NCI-H526 treated with DMSO at 0.1 percent for 48 hours (cell line): Measurements from ENCODE around the gene ARFGAP3.
"Not testable (repeated sequence)": the region's sequence is repeated elsewhere in the genome, so short reads cannot be mapped to it uniquely, and the experiment has no call there.

Experiments
- DNase-seq: peaks from one replicate; lab custom pipeline; 2025; lab: John Stamatoyannopoulos, UW

ARFGAP3 gene

DNA sequence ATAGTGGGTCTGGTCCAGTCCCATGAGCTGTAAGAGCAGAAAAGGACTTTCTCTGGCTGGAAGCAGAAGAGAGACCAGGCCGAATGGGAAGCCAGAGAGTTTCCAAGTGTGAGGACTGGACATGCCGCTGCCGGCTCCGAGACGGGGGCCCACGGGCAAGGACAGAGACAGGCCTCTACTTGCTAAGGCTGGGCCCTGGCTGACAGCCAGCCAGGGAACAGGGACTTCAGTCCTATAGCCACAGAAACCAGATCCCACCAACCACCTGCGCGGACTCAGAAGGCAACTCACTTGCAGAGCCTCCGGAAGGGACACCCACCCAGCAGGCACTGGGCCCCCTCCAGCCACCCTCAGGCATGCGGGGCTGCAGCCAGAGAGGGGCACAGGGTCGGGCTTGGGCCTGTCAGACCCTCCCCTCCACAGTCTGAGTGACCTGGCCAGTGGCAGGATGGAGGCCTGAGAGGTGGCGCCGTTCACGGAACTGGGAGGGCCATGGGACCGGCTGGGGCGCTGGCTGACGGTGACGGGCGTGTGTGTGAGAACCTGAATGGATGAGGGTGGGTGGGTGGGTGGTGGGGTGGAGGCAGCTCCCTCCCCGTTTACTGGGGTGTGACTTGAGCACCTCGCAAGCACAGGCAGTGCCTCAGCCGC, 88.6 kb downstream of the ARFGAP3 start:
- DNase-seq: no peak

DNA sequence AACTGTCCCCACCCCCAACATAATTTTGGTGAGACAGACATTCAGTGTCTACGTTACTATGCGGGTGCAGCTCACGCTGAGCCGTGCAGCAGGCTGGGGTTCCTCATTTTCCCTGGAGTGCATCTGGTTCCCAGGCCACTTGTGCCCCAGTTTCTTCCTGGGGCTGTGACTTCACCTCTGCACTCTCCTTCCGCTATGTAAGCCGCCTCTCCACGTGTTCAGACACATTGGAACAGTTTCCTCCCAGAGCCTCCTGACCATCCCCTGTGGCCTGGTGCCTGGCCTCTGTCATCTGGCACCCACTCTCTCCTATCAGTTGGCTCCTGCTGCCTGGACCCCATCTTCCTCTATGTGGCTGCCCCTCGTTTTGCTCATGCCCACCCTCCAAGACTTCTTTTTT, 90.2 kb downstream of the ARFGAP3 start:
- no peak for DNase-seq

DNA sequence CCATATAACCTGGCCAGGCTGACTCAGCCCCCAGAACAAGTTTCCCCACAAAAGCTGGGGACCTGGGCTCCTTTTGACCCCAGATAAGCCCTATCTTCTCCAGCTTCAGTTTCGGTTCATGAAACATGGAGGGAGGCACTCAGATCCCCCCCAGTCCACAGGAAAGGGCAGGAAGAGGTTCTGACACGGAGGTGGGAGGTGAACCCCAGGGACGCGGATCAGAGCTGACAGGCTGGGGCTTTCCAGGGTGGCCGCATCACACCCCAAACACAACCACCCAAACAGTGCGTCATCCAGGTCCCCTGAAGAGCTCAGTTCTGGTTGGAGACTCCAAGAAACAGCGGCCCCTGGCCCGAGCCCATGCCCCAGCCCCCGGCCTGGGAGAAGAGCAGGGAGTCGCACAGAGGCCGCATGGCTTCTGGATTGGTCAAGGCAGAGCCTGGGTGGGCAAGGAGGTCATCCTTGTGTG, 92.1 kb downstream of the ARFGAP3 start:
- DNase-seq: no peak

DNA sequence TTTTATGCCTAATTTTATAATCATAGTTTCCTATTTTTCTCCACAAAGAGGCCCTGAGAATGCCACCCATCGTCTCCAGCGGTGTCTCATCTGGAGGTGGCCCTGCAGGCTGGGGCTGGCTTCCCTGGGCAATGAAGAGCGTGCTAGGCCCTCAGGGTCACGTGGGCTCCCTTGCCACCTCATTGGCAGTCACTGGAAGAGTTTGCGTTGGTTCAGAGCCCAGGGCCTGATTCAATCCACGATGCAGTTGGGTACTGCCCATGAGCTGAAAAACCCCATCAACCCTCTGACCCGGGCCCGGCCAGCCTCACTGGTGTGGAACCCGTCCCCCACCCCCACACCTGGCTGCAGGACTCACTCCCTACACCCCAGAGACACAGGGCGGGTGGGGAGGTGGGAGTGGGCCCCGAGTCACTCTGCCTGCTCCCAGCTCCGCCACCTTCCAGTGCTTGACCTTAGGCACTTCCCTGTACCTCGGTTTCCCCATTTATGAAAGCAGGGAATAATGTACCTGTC, 93.0 kb downstream of the ARFGAP3 start:
- DNase-seq: no peak

DNA sequence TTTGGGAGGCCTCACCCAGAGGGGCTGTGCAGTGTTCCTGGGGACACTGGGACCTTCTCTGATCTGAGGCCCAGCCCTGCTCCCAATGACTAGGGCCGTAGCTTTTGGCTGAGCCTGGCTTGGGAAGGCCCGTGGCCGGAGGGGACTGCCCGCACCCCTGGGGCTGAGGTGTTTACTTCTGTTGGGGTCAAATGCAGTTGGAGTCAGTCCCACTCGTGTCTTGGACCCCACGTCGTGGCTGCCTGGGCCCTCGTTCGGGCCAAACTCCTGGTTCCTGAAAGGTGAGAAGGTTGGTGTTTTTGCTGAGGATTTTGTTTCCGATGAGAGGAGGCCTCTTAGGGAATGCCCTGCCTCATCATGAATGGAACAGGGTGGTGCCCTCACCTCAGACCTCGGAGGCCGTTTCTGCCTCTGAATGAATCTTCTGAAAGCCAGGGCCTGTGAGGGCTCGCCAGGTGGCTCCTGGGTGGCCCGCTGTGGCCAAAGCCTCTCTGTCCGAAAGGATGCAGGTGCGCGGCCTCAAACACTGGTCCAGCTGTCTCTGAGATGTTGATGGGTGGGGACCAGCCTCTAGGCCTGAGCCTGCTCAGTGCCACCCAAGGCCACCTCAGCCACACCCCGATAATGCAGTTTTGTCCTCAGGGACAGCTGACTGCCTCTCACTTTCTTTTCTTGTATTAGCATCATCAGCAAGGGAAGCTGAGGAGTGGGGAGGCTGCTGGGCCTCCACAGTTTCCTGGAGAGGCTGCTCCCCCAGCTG, 96.1 kb downstream of the ARFGAP3 start:
- DNase-seq: no peak

DNA sequence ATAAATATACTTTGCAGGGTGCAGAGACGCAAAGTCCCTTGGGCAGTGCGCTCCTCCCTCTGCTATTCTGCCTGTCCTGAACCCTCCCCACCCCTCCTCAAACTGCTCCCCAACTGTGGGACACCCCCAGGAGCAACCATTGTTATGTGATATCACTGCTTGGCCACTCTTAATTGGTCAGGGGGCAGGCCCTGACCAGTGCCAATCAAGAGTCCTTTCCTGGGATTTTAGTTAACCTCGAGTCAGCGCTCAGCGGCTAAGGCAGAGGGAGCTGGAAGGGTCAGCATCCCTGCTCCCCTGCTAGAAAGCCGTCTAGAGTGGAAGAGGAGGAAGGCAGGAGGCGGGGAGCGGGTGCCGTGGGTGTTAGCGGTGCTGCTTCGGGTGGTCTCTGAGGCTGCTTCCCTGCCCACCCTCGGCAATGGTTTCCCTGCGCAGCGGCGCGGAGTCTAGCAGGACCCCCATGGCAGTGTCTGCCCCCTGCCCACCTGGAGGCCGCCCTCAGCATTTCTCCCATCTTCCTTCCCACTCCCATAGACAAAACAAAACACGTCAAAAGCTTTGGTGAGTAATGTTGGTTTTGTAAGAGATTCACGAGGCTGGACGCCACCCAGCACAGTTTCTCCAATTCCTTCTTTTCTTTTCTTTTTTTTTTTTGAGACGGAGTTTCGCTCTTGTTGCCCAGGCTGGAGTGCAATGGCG, 98.0 kb downstream of the ARFGAP3 start:
- no peak for DNase-seq

DNA sequence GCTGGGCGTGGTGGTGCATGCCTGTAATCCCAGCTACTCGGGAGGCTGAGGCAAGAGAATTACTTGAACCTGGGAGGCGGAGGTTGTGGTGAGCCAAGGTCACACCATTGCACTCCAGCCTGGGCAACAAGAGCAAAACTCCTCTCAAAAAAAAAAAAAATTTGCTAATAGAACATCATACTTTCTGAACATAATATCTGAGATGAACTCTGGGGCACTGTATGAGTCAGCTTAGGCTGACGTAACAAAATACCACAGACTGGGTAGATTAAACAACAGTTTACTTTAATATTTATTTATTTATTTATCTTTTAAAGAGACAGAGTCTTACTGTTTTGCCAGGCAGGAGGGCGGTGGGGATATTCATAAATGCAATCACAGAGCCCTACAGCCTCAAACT, 101.5 kb downstream of the ARFGAP3 start:
- DNase-seq: not testable (repeated sequence)

DNA sequence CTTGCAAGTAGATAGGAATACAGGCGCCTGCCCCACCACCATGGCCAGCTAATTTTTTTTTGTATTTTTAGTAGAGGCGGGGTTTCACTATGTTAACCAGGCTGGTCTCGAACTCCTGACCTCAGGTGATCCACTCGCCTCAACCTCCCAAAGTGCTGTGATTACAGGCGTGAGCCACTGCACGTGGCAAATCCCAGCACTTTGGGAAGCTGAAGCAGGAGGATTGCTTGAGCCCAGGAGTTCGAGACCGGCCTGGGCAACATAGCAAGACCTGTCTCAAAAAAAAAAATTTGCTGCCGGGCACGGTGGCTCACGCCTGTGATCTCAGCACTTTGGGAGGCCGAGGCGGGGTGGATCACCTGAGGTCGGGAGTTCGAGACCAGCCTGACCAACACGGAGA, 102.0 kb downstream of the ARFGAP3 start:
- not testable (repeated sequence) for DNase-seq

DNA sequence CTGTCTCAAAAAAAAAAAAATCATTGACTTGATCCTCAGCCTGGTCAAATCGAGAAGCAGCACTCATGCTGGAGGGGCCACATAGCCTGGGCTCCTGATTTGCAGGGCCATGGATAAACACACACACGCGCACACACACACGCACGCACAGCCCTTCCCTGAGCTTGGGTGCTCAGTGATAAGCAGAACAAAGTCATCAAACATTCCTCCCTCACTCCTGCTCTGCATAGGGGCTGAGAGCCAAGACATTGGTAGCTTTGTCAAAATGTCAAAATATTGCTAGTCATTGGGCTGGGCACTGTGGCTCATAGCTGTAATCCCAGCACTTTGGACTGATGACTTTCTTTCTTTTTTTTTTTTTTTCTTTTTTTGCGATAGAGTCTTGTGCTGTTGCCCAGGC, 102.4 kb downstream of the ARFGAP3 start:
- DNase-seq: no peak

DNA sequence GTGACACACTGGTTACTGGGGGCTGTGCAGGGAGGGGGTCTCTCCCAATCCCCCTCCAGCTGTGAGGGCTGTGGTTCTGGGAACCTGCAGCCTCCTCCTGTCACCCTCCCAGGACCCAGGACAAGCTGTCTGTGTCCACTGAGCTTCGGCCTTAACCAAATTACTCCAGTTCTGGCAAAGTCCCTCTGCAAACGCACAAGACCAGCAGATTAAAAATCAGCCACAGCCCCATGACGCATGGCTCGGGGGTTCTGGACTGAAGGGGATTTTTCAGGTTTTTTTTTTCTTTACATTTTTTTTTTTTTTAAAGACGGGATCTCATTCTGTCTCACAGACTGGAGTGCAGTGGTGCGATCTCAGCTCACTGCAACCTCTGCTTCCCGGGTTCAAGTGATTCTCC, 104.2 kb downstream of the ARFGAP3 start:
- DNase-seq: no peak

DNA sequence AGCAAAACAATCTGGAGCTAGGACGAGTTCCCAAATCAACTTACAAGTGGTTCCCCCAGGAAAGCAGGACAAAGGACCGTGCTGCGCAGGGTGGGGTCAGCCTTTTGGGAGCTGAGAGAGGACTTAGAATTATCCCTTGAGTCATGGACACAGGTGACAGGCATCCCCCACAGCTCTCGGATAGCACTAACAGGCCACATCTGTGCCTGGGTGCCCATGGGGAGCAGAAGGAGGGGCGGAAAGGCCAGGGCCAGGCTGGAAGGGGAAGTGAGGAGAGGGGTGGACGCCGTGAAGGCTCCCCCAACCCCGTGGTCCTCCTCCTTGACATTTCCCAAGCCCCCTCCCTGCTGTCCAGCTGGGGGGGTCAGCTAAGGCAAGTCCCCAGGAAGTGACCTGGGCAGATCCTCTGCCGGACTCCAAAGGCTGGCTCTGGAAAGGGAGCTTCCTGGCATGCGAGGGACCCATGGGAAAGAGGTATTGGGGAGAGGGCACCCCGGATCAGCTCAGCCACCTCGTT, 104.8 kb downstream of the ARFGAP3 start:
- DNase-seq: no peak

DNA sequence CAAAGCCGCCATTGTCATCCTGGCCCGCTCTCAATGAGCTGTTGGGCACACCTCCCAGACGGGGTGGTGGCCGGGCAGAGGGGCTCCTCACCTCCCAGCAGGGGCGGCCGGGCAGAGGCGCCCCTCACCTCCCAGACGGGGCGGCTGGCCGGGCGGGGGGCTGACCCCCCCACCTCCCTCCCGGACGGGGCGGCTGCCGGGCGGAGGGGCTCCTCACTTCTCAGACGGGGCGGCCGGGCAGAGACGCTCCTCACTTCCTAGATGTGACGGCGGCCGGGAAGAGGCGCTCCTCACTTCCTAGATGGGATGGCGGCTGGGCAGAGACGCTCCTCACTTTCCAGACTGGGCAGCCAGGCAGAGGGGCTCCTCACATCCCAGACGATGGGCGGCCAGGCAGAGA, 106.7 kb downstream of the ARFGAP3 start:
- DNase-seq: not testable (repeated sequence)

DNA sequence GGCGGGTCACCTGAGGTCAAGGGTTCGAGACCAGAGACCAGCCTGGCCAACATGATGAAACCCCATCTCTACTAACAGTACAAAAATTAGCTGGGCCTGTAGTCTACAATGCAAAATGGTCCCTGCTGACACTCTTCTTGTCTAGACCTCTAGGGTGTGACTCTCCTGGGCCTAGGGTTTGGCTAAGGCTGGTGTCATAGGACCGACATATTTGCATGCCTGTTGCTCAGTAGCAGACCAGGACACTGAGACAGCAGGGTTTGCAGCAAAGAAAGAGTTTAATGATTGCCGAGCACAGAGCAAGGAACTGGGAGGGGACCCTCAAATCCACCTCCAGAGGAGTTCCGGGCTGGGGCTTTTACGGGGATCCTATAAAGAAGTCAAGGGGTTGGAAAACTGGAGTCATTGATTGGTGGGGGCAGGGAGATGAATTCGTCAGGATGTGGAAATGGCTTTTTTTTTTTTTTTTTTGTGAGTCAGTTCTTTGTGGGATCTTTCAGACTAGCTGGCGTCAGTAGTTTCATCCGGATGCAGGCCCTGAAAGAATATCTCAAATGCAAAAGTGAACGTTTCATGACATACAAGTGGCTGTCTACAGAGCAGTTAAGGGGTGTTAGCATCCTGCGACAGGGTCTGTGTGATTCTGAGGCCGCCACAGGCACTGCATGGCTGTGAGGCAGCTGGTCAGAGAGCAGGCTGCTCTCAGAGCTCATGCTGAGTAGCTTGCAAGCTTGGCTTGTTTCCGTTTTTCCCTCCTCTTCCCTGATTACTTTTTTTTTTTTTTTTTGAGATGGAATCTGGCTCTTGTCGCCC, 109.2 kb downstream of the ARFGAP3 start:
- DNase-seq: no peak
